ENCODE results near the gene PCBP3.

Gene PCBP3

DNA sequence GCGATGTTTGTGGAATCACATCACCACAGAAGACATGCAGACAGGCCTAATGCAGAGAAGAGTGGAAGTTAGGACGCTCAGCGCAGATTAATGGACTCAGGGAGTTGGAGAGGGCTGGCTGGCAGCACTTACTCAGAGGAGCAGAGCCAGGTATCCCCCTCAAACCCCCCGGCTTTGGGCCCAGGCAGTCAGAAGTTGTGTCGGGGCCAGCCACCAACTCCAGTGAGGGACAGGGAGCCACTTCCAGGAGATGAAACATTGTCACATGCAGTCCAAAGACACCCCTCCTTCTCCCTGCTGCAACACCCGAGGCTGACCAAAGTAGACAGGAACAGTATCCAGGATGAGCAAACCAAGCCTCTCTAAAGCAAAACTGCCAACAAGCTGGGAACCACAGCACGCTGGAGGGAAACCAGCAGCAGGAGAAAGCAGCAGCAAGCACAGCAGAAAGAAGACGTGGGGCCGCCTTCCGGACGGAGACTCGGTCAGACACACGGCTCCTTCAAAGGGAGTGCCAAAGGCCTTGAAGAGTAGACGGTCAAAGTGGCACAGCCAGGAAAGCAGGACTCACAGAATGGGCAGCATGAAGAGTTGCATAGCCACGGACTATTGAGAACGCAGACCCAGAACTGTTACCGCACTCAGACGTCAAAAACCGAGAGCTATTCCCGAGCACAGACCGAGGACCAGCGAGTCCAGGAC is 149.3 kb downstream of the PCBP3 start:
- ChIA-PET CTCF (no interaction called here), POLR2A (no interaction called here)

DNA sequence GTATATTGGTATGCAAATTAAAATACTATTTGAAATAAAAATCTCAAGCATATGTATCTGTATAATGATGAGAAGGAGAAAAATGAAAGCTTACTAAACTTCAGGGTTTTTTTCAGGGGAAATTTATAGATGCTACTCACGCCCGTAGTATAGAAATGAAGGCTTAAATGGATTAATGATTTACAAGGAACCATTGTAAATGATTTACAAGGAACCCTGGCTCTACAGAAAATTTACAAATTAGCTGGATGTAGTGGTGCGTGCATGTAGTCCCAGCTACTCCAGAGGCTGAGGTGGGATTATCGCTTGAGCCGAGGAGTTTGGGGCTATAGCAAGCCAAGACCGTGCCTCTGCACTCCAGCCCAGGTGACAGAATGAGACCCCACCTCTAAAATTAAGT is 150.5 kb downstream of the PCBP3 start:
- peaks cover 0 to 4% (median 0%) of the 10 kb centered on the region in 5 experiments for H3K27me3 ChIP-seq (replicated peaks in 2 of 5; ENCODE audit: control insufficient read depth in 4 of 5, insufficient read depth in 5 of 5, low read length in 4 of 5)
- ChIA-PET POLR2A (no interaction called here), CTCF (interaction anchor here (0.9 kb wide), 1 partner anchor 45 kb away, joined by 3 read pairs; no protein-coding TSS in a partner anchor)
- H3K36me3 ChIP-seq (ENCODE audit: control insufficient read depth in 4 of 4, insufficient read depth in 4 of 4, low read length in 3 of 4), result no peaks in the 10 kb centered on the region
- no peaks in the 10 kb centered on the region for H3K4me1 ChIP-seq (ENCODE audit: control extremely low read depth in 1 of 4, control insufficient read depth in 4 of 4, insufficient read depth in 4 of 4, low read length in 3 of 4)
- H3K27ac ChIP-seq (ENCODE audit: insufficient read depth in 1 of 2, low read depth in 1 of 2, low read length in 2 of 2, poor library complexity in 1 of 2, severe bottlenecking in 2 of 2), result no peak overlapping the region
- H3K9me3 ChIP-seq (ENCODE audit: control extremely low read depth in 1 of 5, control insufficient read depth in 4 of 5, insufficient read depth in 2 of 5, low read depth in 1 of 5, low read length in 4 of 5), result peaks cover 0 to 2% (median 0%) of the 10 kb centered on the region in 5 experiments
- 90% methylated on average over 6 of the region's 6 CpGs for WGBS (ENCODE audit: insufficient coverage)
- H3K4me3 ChIP-seq (ENCODE audit: control insufficient read depth in 1 of 7, extremely low read depth in 1 of 7, insufficient read depth in 4 of 7, low read depth in 2 of 7, low read length in 6 of 7), result no peak overlapping the region
- no peak for DNase-seq

More for the DNA sequence above, 149.3 kb downstream of the PCBP3 start:
- H3K9me3 ChIP-seq (ENCODE audit: control extremely low read depth in 1 of 5, control insufficient read depth in 4 of 5, insufficient read depth in 2 of 5, low read depth in 1 of 5, low read length in 4 of 5), result no peaks in the 10 kb centered on the region
- H3K27ac ChIP-seq (ENCODE audit: insufficient read depth in 1 of 2, low read depth in 1 of 2, low read length in 2 of 2, poor library complexity in 1 of 2, severe bottlenecking in 2 of 2), result no peak overlapping the region
- no peaks in the 10 kb centered on the region for H3K36me3 ChIP-seq (ENCODE audit: control insufficient read depth in 4 of 4, insufficient read depth in 4 of 4, low read length in 3 of 4)
- no peak overlapping the region for H3K4me3 ChIP-seq (ENCODE audit: control insufficient read depth in 1 of 7, extremely low read depth in 1 of 7, insufficient read depth in 4 of 7, low read depth in 2 of 7, low read length in 6 of 7)
- 97% methylated on average over 22 of the region's 22 CpGs for WGBS (ENCODE audit: insufficient coverage)
- H3K27me3 ChIP-seq (replicated peaks in 2 of 5; ENCODE audit: control insufficient read depth in 4 of 5, insufficient read depth in 5 of 5, low read length in 4 of 5), result peaks cover 0 to 4% (median 0%) of the 10 kb centered on the region in 5 experiments
- no peaks in the 10 kb centered on the region for H3K4me1 ChIP-seq (ENCODE audit: control extremely low read depth in 1 of 4, control insufficient read depth in 4 of 4, insufficient read depth in 4 of 4, low read length in 3 of 4)
- no peak for DNase-seq

DNA sequence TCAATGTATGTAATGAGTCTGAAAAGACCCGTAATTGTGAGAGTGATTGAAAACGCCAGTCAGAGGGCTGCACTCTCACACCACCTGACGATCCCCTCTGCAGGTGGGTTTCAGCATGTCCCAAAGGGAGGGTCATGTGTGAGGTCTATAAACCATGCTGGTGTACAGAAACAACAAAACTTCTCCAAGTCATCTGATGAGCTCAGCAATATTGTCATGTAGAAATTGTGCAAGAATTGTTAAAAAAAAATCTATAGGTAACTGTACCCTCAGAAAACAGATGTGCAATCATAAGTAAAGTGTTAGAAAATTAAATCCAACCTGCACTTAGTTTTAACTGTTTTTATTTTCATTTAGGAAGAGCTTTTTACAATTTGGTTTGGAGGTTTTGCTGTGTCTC is 152.5 kb downstream of the PCBP3 start:
- H3K27ac ChIP-seq (ENCODE audit: insufficient read depth in 1 of 2, low read depth in 1 of 2, low read length in 2 of 2, poor library complexity in 1 of 2, severe bottlenecking in 2 of 2), result no peak overlapping the region
- CTCF ChIA-PET, result no interaction called here
- H3K36me3 ChIP-seq (ENCODE audit: control insufficient read depth in 4 of 4, insufficient read depth in 4 of 4, low read length in 3 of 4), result no peaks in the 10 kb centered on the region
- H3K4me1 ChIP-seq (ENCODE audit: control extremely low read depth in 1 of 4, control insufficient read depth in 4 of 4, insufficient read depth in 4 of 4, low read length in 3 of 4), result no peaks in the 10 kb centered on the region
- peaks cover 0 to 2% (median 0%) of the 10 kb centered on the region in 5 experiments for H3K27me3 ChIP-seq (replicated peaks in 2 of 5; ENCODE audit: control insufficient read depth in 4 of 5, insufficient read depth in 5 of 5, low read length in 4 of 5)
- no peak for DNase-seq
- H3K4me3 ChIP-seq (ENCODE audit: control insufficient read depth in 1 of 7, extremely low read depth in 1 of 7, insufficient read depth in 4 of 7, low read depth in 2 of 7, low read length in 6 of 7), result no peak overlapping the region
- 100% methylated on average over 2 of the region's 3 CpGs for WGBS (ENCODE audit: insufficient coverage)
- POLR2A ChIA-PET, result no interaction called here
- peaks cover 0 to 2% (median 0%) of the 10 kb centered on the region in 5 experiments for H3K9me3 ChIP-seq (ENCODE audit: control extremely low read depth in 1 of 5, control insufficient read depth in 4 of 5, insufficient read depth in 2 of 5, low read depth in 1 of 5, low read length in 4 of 5)

DNA sequence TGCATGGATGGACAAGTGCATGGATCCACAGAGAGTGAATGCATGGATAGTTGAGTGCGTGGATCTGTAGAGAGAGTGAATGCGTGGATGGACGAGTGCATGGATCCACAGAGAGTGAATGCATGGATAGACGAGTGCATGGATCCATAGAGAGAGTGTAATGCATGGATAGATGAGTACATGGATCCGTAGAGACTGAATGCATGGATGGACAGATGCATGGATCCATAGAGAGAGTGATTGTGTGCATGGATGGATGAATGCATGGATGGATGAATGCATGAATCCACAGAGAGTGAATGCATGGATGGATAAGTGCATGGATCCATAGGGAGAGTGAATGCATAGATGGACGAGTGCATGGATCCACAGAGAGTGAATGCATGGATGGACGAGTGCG is 153.8 kb downstream of the PCBP3 start:
- POLR2A ChIA-PET, result interaction anchor here (0.6 kb wide), 1 partner anchor 135 kb away, joined by 3 read pairs; no protein-coding TSS in a partner anchor
- DNase-seq, result no peak
- Histone ChIP-seq H3K27ac (ENCODE audit: insufficient read depth in 1 of 2, low read depth in 1 of 2, low read length in 2 of 2, poor library complexity in 1 of 2, severe bottlenecking in 2 of 2) (no peak overlapping the region), H3K36me3 (ENCODE audit: control insufficient read depth in 4 of 4, insufficient read depth in 4 of 4, low read length in 3 of 4) (no peaks in the 10 kb centered on the region), H3K4me3 (ENCODE audit: control insufficient read depth in 1 of 7, extremely low read depth in 1 of 7, insufficient read depth in 4 of 7, low read depth in 2 of 7, low read length in 6 of 7) (no peak overlapping the region), H3K4me1 (ENCODE audit: control extremely low read depth in 1 of 4, control insufficient read depth in 4 of 4, insufficient read depth in 4 of 4, low read length in 3 of 4) (no peaks in the 10 kb centered on the region), H3K27me3 (replicated peaks in 2 of 5; ENCODE audit: control insufficient read depth in 4 of 5, insufficient read depth in 5 of 5, low read length in 4 of 5) (peaks cover 0 to 4% (median 0%) of the 10 kb centered on the region in 5 experiments), H3K9me3 (ENCODE audit: control extremely low read depth in 1 of 5, control insufficient read depth in 4 of 5, insufficient read depth in 2 of 5, low read depth in 1 of 5, low read length in 4 of 5) (peaks cover 0 to 2% (median 0%) of the 10 kb centered on the region in 5 experiments)
- CTCF ChIA-PET, result no interaction called here
- WGBS (ENCODE audit: insufficient coverage), result 53% methylated on average over 8 of the region's 8 CpGs

DNA sequence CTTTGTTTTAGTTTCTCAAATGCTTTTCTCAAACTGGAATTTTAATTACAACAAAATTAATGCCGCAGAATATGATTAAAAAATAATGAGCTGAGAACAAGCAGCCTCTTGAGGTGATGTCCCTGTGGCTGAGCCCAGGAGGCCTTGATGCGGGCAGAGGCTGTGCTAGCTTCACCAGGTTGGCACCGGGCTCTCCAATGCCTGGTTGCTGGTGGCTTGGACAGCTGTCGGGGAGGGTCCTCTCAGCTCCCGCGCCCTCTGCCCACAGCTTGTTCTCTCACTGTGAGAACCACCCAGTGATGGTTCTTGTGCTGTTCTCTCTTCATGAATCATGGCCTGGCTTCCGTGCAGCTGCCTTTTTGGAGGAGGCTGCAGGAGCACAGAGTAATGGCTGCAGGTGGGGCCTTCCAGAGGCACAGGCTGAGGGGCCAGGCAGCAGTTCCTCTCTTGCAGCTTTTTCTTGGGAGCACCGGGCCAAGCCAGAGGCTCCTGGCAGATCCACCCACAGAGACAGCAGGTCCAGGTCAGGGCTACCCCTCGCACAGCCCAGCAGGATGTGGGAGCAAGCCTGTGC is 156.3 kb downstream of the PCBP3 start:
- CTCF ChIA-PET, result no interaction called here
- H3K4me1 ChIP-seq (ENCODE audit: control extremely low read depth in 1 of 4, control insufficient read depth in 4 of 4, insufficient read depth in 4 of 4, low read length in 3 of 4), result peaks cover 0 to under 1% (median 0%) of the 10 kb centered on the region in 4 experiments
- H3K9me3 ChIP-seq (ENCODE audit: control extremely low read depth in 1 of 5, control insufficient read depth in 4 of 5, insufficient read depth in 2 of 5, low read depth in 1 of 5, low read length in 4 of 5), result peaks cover 0 to 2% (median 0%) of the 10 kb centered on the region in 5 experiments
- no peaks in the 10 kb centered on the region for H3K36me3 ChIP-seq (ENCODE audit: control insufficient read depth in 4 of 4, insufficient read depth in 4 of 4, low read length in 3 of 4)
- no peak for DNase-seq
- peaks cover 0 to 2% (median 0%) of the 10 kb centered on the region in 5 experiments for H3K27me3 ChIP-seq (replicated peaks in 2 of 5; ENCODE audit: control insufficient read depth in 4 of 5, insufficient read depth in 5 of 5, low read length in 4 of 5)
- POLR2A ChIA-PET, result no interaction called here
- H3K4me3 ChIP-seq (ENCODE audit: control insufficient read depth in 1 of 7, extremely low read depth in 1 of 7, insufficient read depth in 4 of 7, low read depth in 2 of 7, low read length in 6 of 7), result no peak overlapping the region
- WGBS (ENCODE audit: insufficient coverage), result 96% methylated on average over 8 of the region's 9 CpGs
- H3K27ac ChIP-seq (ENCODE audit: insufficient read depth in 1 of 2, low read depth in 1 of 2, low read length in 2 of 2, poor library complexity in 1 of 2, severe bottlenecking in 2 of 2), result no peak overlapping the region

DNA sequence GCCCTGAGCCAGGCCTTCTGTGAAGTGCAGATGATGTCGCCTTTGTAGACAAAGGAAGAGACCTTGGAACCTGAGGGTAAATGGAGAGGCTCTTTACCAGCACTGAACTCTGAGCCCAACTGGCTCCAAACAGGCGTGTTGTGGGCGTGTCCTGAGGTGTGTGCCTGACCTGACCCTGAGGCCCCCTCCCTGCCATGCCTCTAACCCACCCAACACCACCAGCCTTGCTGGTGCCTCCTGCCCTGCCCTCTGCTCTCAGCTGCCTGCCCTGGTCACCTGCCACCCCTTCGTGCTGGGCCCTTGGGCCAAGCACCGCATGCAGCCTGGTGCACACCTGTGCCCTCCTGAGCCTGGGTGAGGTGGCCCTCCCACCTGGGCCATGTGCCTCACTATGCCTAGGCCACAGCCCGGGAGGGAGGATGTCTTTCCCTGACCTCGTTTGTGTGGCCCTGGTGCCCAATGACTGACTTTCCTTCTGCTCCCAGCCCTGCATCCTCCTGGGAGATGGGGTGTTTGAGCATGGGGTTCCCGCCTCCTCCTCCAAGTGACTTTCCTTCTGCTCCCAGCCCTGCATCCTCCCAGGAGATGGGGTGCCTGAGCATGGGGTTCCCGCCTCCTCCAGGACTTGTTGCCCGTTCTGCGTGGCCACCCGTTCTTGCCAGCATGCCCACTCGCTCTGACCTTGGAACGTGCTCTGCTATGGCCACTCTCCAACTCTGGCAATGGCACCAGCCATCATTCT is 157.0 kb downstream of the PCBP3 start:
- 96% methylated on average over 10 of the region's 14 CpGs for WGBS (ENCODE audit: insufficient coverage)

More for the DNA sequence above, 157.0 kb downstream of the PCBP3 start:
- DNase-seq, result no peak
- ChIA-PET CTCF (no interaction called here), POLR2A (no interaction called here)
- peaks cover 0 to 2% (median 0%) of the 10 kb centered on the region in 5 experiments for H3K9me3 ChIP-seq (ENCODE audit: control extremely low read depth in 1 of 5, control insufficient read depth in 4 of 5, insufficient read depth in 2 of 5, low read depth in 1 of 5, low read length in 4 of 5)
- H3K27me3 ChIP-seq (replicated peaks in 2 of 5; ENCODE audit: control insufficient read depth in 4 of 5, insufficient read depth in 5 of 5, low read length in 4 of 5), result peaks cover 0 to 2% (median 0%) of the 10 kb centered on the region in 5 experiments
- H3K4me3 ChIP-seq (ENCODE audit: control insufficient read depth in 1 of 7, extremely low read depth in 1 of 7, insufficient read depth in 4 of 7, low read depth in 2 of 7, low read length in 6 of 7), result no peak overlapping the region
- no peak overlapping the region for H3K27ac ChIP-seq (ENCODE audit: insufficient read depth in 1 of 2, low read depth in 1 of 2, low read length in 2 of 2, poor library complexity in 1 of 2, severe bottlenecking in 2 of 2)
- H3K36me3 ChIP-seq (ENCODE audit: control insufficient read depth in 4 of 4, insufficient read depth in 4 of 4, low read length in 3 of 4), result no peaks in the 10 kb centered on the region
- H3K4me1 ChIP-seq (ENCODE audit: control extremely low read depth in 1 of 4, control insufficient read depth in 4 of 4, insufficient read depth in 4 of 4, low read length in 3 of 4), result peaks cover 0 to 2% (median 0%) of the 10 kb centered on the region in 4 experiments

Measured in common myeloid progenitor, CD34-positive (primary cell).